PC-3 (cell line): ENCODE results near the gene NOX4. TPM values are rescaled to one million over a fixed set of nuclear protein-coding genes. Genes with fewer than 3 reads are reported as not detected.
"Not testable (repeated sequence)": the region's sequence is repeated elsewhere in the genome, so short reads cannot be mapped to it uniquely, and the experiment has no call there.

Experiments
- ATAC-seq: fragments of 200-7000 bp; cut with Tn5 transposase; 2 replicates; pipeline ENCODE4 v1.9.1; 2020; ENCODE audit warnings: mild to moderate bottlenecking, moderate library complexity
- BruUV-seq: library from RNA; stranded (reverse); fragments of 400-500 nt; replicated peaks from 2 replicates; lab custom pipeline; 2021; lab: Mats Ljungman, UMichigan
- CTCF ChIA-PET: fragments of 300-600 bp; sonication (Branson Sonifier 250); formaldehyde crosslinking; loops from one replicate; lab custom pipeline; 2022; ENCODE audit warnings: antibody characterized with exemption; lab: Charles Lee
- POLR2A ChIA-PET: fragments of 300-600 bp; sonication (Branson Sonifier 250); formaldehyde crosslinking; loops from one replicate; lab custom pipeline; 2022; ENCODE audit warnings: antibody characterized with exemption; ENCODE audit not compliant: unreplicated experiment; lab: Charles Lee
- DNase-seq: peaks from one replicate; pipeline ENCODE4 v3.0.0-alpha.2; 2015
- H2AFZ ChIP-seq: fragments of 300-600 bp; sonication (generic); 2 replicates; pipeline ENCODE4 v1.6.0; 2016; ENCODE audit warnings: antibody characterized with exemption, low read length
- H3F3A ChIP-seq: fragments of 300-600 bp; sonication (generic); one replicate; pipeline ENCODE4 v1.6.0; 2017; ENCODE audit warnings: antibody characterized with exemption, low read length, control low read depth, mild to moderate bottlenecking; ENCODE audit not compliant: unreplicated experiment
- H3K27ac ChIP-seq: fragments of 300-600 bp; sonication (generic); 2 replicates; pipeline ENCODE4 v1.5.1; 2016; ENCODE audit warnings: mild to moderate bottlenecking, low read length
- H3K27me3 ChIP-seq: fragments of 300-600 bp; sonication (generic); 2 replicates; pipeline ENCODE4 v1.6.1; 2016; ENCODE audit warnings: low read length, mixed read lengths
- H3K36me3 ChIP-seq: fragments of 300-600 bp; sonication (generic); 2 replicates; pipeline ENCODE4 v1.6.1; 2016; ENCODE audit warnings: low read depth, mixed run types, low read length, mixed read lengths
- H3K4me1 ChIP-seq: fragments of 300-600 bp; sonication (generic); 2 replicates; pipeline ENCODE4 v1.5.1; 2016; ENCODE audit warnings: low read length; ENCODE audit not compliant: insufficient read depth
- H3K4me2 ChIP-seq: fragments of 300-600 bp; sonication (generic); 2 replicates; pipeline ENCODE4 v1.6.0; 2016; ENCODE audit warnings: low read length
- H3K4me3 ChIP-seq: fragments of 300-600 bp; sonication (generic); 2 replicates; pipeline ENCODE4 v1.5.1; 2016; ENCODE audit warnings: mild to moderate bottlenecking, low read length, mixed read lengths
- H3K79me2 ChIP-seq: fragments of 300-600 bp; sonication (generic); 2 replicates; pipeline ENCODE4 v1.6.1; 2017; ENCODE audit warnings: low read length, mixed read lengths
- H3K9ac ChIP-seq: fragments of 300-600 bp; sonication (generic); 2 replicates; pipeline ENCODE4 v1.6.0; 2016; ENCODE audit warnings: mild to moderate bottlenecking, low read length
- H3K9me2 ChIP-seq: fragments of 300-600 bp; sonication (generic); replicated peaks from 2 replicates; pipeline ENCODE4 v1.6.1; 2016; ENCODE audit warnings: mixed run types, low read length, mixed read lengths
- H3K9me3 ChIP-seq: fragments of 300-600 bp; sonication (generic); 2 replicates; pipeline ENCODE4 v1.6.1; 2016; ENCODE audit warnings: low read length, mixed read lengths
- H4K20me1 ChIP-seq: fragments of 300-600 bp; sonication (generic); 2 replicates; pipeline ENCODE4 v1.6.1; 2016; ENCODE audit warnings: low read length, mixed read lengths
- CTCF ChIP-seq: fragments of 300-600 bp; sonication (generic); conservative IDR thresholded peaks from 2 replicates; pipeline ENCODE4 v1.5.1; 2017; ENCODE audit warnings: antibody characterized with exemption, low read depth, mild to moderate bottlenecking, low read length
- EZH2phosphoT487 ChIP-seq: fragments of 300-600 bp; sonication (generic); IDR thresholded peaks from 2 replicates; pipeline ENCODE4 v1.6.1; 2018; ENCODE audit warnings: mild to moderate bottlenecking, antibody characterized with exemption, low read length, borderline replicate concordance
- intact Hi-C: fragments of 100-400 bp; cut with micrococcal nuclease; formaldehyde crosslinking; loops from 2 replicates; pipeline ENCODE4 v1.9.0; 2023
- total RNA-seq: library from RNA; depleted of rRNA; stranded (reverse); fragments of >200 nt; gene quantifications from 2 replicates; pipeline ENCODE4 v1.2.3, GENCODE V29; 2014

NOX4 gene
- total RNA-seq, 1 experiment from 2014 or later, result not detected

- Histone ChIP-seq H3K9me3 (no peaks in the 10 kb centered on the region), H3K36me3 (no peaks in the 10 kb centered on the region), H3K4me3 (no peak overlapping the region), H4K20me1 (no peaks in the 10 kb centered on the region), H3K9me2 (no peaks in the 10 kb centered on the region), H2AFZ (no peak overlapping the region), H3F3A (no peaks in the 10 kb centered on the region), H3K9ac (no peak overlapping the region), H3K4me2 (no peak overlapping the region), H3K79me2 (no peaks in the 10 kb centered on the region), H3K27me3 (no peaks in the 10 kb centered on the region), H3K4me1 (no peaks in the 10 kb centered on the region), H3K27ac (no peak overlapping the region)
- DNase-seq (peak; percentile 47), ATAC-seq (peak; percentile 35; the same call in 1 of the 2 replicates)
- intact Hi-C loops, result loop anchor here (5.0 kb wide), 3 partner anchors 73 to 308 kb away; no protein-coding TSS in a partner anchor
- TF ChIP-seq EZH2phosphoT487 (no peak), CTCF (peak; percentile 60)
- CTCF ChIA-PET, result interaction anchor here (0.6 kb wide), 1 partner anchor 202 kb away, joined by 5 read pairs; no protein-coding TSS in a partner anchor
- POLR2A ChIA-PET, result no interaction called here
- BruUV-seq, result no TSS peak
Measured at GRCh38 chr11:89405629-89406028, 85.5 kb downstream of the NOX4 start.

DNA sequence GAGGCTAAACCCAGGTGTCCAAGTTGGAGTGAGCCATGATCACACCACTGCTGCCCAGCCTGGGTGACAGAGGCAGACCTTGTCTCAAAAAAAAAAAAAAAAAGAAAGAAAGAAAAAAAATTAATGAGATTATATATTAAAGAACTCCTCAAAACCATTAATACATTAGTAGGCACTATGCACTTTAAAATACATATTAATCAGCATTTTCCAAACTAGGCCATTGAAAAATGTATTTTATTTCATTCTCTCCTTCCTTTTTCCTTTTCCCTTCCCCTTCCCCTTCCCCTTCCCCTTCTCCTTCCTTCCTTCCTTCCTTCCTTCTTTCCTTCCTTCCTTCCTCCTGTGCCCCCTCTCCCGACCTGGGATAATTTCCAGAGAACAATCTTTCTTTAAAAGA is 99.5 kb downstream of the NOX4 start:
- H3K9me2 ChIP-seq, DNase-seq, H3K79me2 ChIP-seq, CTCF ChIA-PET, ATAC-seq, H3K27me3 ChIP-seq, H3K27ac ChIP-seq, H3K4me2 ChIP-seq, H2AFZ ChIP-seq, H3K4me3 ChIP-seq, H3K9ac ChIP-seq, intact Hi-C loops, H4K20me1 ChIP-seq, BruUV-seq, POLR2A ChIA-PET, H3K36me3 ChIP-seq, H3K4me1 ChIP-seq, H3K9me3 ChIP-seq, H3F3A ChIP-seq: not testable (repeated sequence)

DNA sequence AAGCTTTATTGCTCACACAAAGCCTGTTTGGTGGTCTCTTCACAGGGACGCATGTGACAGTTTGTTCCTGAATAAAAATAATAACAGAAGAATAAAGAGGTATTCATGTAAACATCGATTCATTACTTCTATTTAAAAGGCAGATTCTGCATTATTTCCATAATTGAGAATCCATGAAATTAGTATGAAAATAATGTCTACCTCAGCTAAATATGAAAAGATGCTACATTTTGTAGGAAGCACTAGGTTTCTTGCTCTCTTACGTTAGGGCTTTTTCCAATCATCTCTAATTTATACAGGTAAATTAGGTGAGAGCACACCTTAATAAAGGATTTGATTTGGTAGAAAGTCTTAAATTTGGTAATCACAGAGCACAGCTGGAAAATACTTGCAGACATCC is 103.7 kb downstream of the NOX4 start:
- H3K9me2 ChIP-seq, H3K9me3 ChIP-seq, H3F3A ChIP-seq, H3K27me3 ChIP-seq, H3K4me1 ChIP-seq, H3K9ac ChIP-seq, H3K27ac ChIP-seq, H3K36me3 ChIP-seq, H3K79me2 ChIP-seq, BruUV-seq, CTCF ChIA-PET, POLR2A ChIA-PET, H2AFZ ChIP-seq, H3K4me3 ChIP-seq, intact Hi-C loops, DNase-seq, H3K4me2 ChIP-seq, H4K20me1 ChIP-seq, ATAC-seq: not testable (repeated sequence)

DNA sequence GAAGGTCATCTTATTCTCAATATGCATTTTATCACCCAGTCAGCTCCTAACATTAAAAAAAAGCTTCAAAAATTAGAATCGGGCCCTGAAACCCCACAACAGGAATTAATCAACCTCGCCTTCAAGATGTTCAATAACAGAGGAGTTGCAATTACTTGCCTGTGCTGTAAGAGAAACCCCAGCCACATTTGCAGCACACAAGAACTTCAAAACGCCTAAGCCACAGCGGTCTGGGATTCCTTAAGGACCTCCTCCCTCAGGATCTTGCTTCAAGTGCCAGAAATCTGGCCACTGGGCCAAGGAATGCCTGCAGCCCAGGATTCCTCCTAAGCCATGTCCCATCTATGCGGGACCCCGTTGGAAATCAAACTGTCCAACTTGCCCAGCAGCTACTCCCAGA is 108.2 kb downstream of the NOX4 start:
- ATAC-seq, intact Hi-C loops, CTCF ChIA-PET, H3K79me2 ChIP-seq, BruUV-seq, H3K27ac ChIP-seq, POLR2A ChIA-PET, H3F3A ChIP-seq, H2AFZ ChIP-seq, H3K9me3 ChIP-seq, DNase-seq, H3K4me2 ChIP-seq, H3K9me2 ChIP-seq, H3K4me3 ChIP-seq, H3K27me3 ChIP-seq, H3K36me3 ChIP-seq, H4K20me1 ChIP-seq, H3K9ac ChIP-seq: not testable (repeated sequence)
- H3K4me1 ChIP-seq, result peaks cover 16% of the 10 kb centered on the region
